GM23338 (cell line): ENCODE data around the gene EML4. TPM values are rescaled to one million over a fixed set of nuclear protein-coding genes. Genes with fewer than 3 reads are reported as not detected.

Experiments
- ATAC-seq: fragments of 200-7000 bp; cut with Tn5 transposase; 3 replicates; pipeline ENCODE4 v1.9.1; 2020
- DNase-seq: peaks from one replicate; pipeline ENCODE4 v3.0.0-alpha.2; 2015; ENCODE audit warnings: low spot score
- H2AFZ ChIP-seq: fragments of 200-600 bp; sonication (generic); 2 replicates; pipeline ENCODE4 v1.8.0; 2016; ENCODE audit warnings: antibody characterized with exemption, mild to moderate bottlenecking, moderate library complexity
- H3F3A ChIP-seq: fragments of 200-600 bp; sonication (generic); replicated peaks from 2 replicates; pipeline ENCODE4 v1.8.0; 2017; ENCODE audit warnings: antibody characterized with exemption, mixed run types, low read depth
- H3K27ac ChIP-seq: fragments of 200-600 bp; sonication (generic); 2 replicates; pipeline ENCODE4 v1.6.1; 2016; ENCODE audit warnings: low read depth
- H3K27me3 ChIP-seq: fragments of 200-600 bp; sonication (generic); 2 replicates; pipeline ENCODE4 v1.8.0; 2016; ENCODE audit warnings: mild to moderate bottlenecking, mixed run types, moderate library complexity; ENCODE audit not compliant: insufficient read depth
- H3K36me3 ChIP-seq: fragments of 200-600 bp; sonication (generic); 2 replicates; pipeline ENCODE4 v1.8.0; 2016; ENCODE audit warnings: mild to moderate bottlenecking; ENCODE audit not compliant: insufficient read depth
- H3K4me1 ChIP-seq: fragments of 200-600 bp; sonication (generic); 2 replicates; pipeline ENCODE4 v1.8.0; 2016; ENCODE audit warnings: mild to moderate bottlenecking, moderate library complexity; ENCODE audit not compliant: insufficient read depth
- H3K4me2 ChIP-seq: fragments of 200-600 bp; sonication (generic); 2 replicates; pipeline ENCODE4 v1.7.1; 2017; ENCODE audit warnings: mixed run types
- H3K4me3 ChIP-seq: fragments of 200-600 bp; sonication (generic); 2 replicates; pipeline ENCODE4 v1.6.1; 2016; ENCODE audit warnings: mixed run types
- H3K79me2 ChIP-seq: fragments of 200-600 bp; sonication (generic); replicated peaks from 2 replicates; pipeline ENCODE4 v1.8.0; 2017; ENCODE audit warnings: mild to moderate bottlenecking; ENCODE audit not compliant: insufficient read depth
- H3K9me2 ChIP-seq: fragments of 200-600 bp; sonication (generic); 2 replicates; pipeline ENCODE4 v1.8.0; 2017; ENCODE audit not compliant: insufficient read depth
- H4K20me1 ChIP-seq: fragments of 200-600 bp; sonication (generic); replicated peaks from 2 replicates; pipeline ENCODE4 v1.8.0; 2017; ENCODE audit warnings: mild to moderate bottlenecking; ENCODE audit not compliant: insufficient read depth
- H3K27ac Mint-ChIP-seq: 2 replicates; pipeline ENCODE4 v1.8.0; 2020; ENCODE audit warnings: inconsistent platforms, mild to moderate bottlenecking, moderate library complexity, mixed read lengths
- H3K27me3 Mint-ChIP-seq: 3 replicates; pipeline ENCODE4 v1.8.0; 2022; ENCODE audit warnings: low read depth, mild to moderate bottlenecking, moderate library complexity, mixed read lengths, inconsistent platforms; ENCODE audit not compliant: insufficient read depth, poor library complexity
- H3K36me3 Mint-ChIP-seq: 3 replicates; pipeline ENCODE4 v1.8.0; 2021; ENCODE audit warnings: low read depth, mild to moderate bottlenecking, inconsistent platforms, moderate library complexity, mixed read lengths
- H3K4me1 Mint-ChIP-seq: 3 replicates; pipeline ENCODE4 v1.8.0; 2020; ENCODE audit warnings: mild to moderate bottlenecking, inconsistent platforms, mixed read lengths
- H3K4me3 Mint-ChIP-seq: 3 replicates; pipeline ENCODE4 v1.8.0; 2021; ENCODE audit warnings: moderate library complexity, mild to moderate bottlenecking, inconsistent platforms, mixed read lengths
- H3K9me3 Mint-ChIP-seq: 3 replicates; pipeline ENCODE4 v1.8.0; 2020; ENCODE audit warnings: moderate library complexity, mild to moderate bottlenecking, inconsistent platforms, mixed read lengths
- CREB1 ChIP-seq: fragments of 250-450 bp; sonication (Bioruptor Pico); IDR thresholded peaks from 2 replicates; pipeline ENCODE4 v1.5.0; 2020; ENCODE audit warnings: low read depth, mild to moderate bottlenecking, moderate library complexity
- EZH2phosphoT487 ChIP-seq: fragments of 200-600 bp; sonication (generic); IDR thresholded peaks from one replicate; pipeline ENCODE4 v1.8.1; 2018; ENCODE audit warnings: antibody characterized with exemption; ENCODE audit not compliant: unreplicated experiment
- JUNB ChIP-seq: IDR thresholded peaks from one replicate; pipeline ENCODE4 v1.6.1; 2016; ENCODE audit warnings: antibody characterized with exemption; ENCODE audit not compliant: unreplicated experiment
- POLR2AphosphoS5 ChIP-seq: IDR thresholded peaks from 2 replicates; pipeline ENCODE4 v1.6.1; 2016; ENCODE audit warnings: antibody characterized with exemption, low read depth
- ZNF114 ChIP-seq: fragments of 250-450 bp; sonication (Bioruptor Pico); IDR thresholded peaks from 2 replicates; pipeline ENCODE4 v1.5.0; 2020; ENCODE audit warnings: mild to moderate bottlenecking, moderate library complexity
- ZNF331 ChIP-seq: fragments of 250-450 bp; sonication (Bioruptor Pico); IDR thresholded peaks from 2 replicates; pipeline ENCODE4 v1.5.0; 2020; ENCODE audit warnings: low read depth, mild to moderate bottlenecking, moderate library complexity
- polyA plus RNA-seq: library from polyadenylated mRNA; unstranded; fragments of >200 nt; fragmentation: Nextera tagmentation; extraction: Ambion mirVana; gene quantifications from 2 replicates; pipeline ENCODE4 v1.2.1, GENCODE V29; 2016
- total RNA-seq: library from RNA; depleted of rRNA; stranded (reverse); fragments of >200 nt; shearing (Covaris generic); gene quantifications from 2 replicates; pipeline ENCODE4 v1.2.3, GENCODE V29; 2014
- TF ChIP-seq, protein P1 (sequence below), 2 experiments: fragments of 200-600 bp in 1 of 2; sonication (generic) in 1 of 2; conservative IDR thresholded peaks; 2 replicates each; pipeline versions ENCODE4 v1.5.1 to v1.6.1; 2016 to 2017; ENCODE audit warnings: antibody characterized with exemption in 2 of 2, low read depth in 2 of 2, mild to moderate bottlenecking in 2 of 2, moderate library complexity in 1 of 2
- TF ChIP-seq, protein P2 (sequence below): IDR thresholded peaks from one replicate; pipeline ENCODE4 v1.6.1; 2018; ENCODE audit warnings: antibody characterized with exemption; ENCODE audit not compliant: unreplicated experiment
- TF ChIP-seq, protein P3 (sequence below): IDR thresholded peaks from 2 replicates; pipeline ENCODE4 v1.6.1; 2016; ENCODE audit warnings: antibody characterized with exemption

The EML4 gene
- total and polyA plus RNA-seq, 2 experiments from 2014 or later = 65.3 to 115 TPM

DNA sequence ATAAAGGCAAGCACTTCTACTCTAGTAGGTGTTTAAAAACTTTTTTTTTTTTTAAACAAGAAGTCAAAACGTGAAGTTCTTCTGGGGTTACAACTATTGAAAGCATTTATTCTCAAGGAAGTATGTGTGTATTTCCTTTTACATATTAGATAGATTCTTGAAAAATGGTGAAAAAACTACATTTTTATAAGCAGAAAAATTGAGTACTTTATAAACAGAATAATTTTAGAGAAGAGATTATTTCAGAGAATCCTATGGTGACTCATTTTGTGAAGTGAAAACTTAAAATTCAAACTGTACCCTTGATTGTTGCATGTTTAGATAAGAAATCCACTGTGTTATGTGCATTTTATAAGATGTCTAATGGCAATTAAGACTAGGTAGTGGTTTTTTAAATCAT is 2.9 kb downstream of the EML4 start:
- TF ChIP-seq JUNB (no peak), CREB1 (CRISPR knock-in tag) (no peak), ZNF114 (CRISPR knock-in tag) (no peak), EZH2phosphoT487 (no peak)
- TF ChIP-seq, protein P1, sequence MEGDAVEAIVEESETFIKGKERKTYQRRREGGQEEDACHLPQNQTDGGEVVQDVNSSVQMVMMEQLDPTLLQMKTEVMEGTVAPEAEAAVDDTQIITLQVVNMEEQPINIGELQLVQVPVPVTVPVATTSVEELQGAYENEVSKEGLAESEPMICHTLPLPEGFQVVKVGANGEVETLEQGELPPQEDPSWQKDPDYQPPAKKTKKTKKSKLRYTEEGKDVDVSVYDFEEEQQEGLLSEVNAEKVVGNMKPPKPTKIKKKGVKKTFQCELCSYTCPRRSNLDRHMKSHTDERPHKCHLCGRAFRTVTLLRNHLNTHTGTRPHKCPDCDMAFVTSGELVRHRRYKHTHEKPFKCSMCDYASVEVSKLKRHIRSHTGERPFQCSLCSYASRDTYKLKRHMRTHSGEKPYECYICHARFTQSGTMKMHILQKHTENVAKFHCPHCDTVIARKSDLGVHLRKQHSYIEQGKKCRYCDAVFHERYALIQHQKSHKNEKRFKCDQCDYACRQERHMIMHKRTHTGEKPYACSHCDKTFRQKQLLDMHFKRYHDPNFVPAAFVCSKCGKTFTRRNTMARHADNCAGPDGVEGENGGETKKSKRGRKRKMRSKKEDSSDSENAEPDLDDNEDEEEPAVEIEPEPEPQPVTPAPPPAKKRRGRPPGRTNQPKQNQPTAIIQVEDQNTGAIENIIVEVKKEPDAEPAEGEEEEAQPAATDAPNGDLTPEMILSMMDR (conservative IDR thresholded peaks at IDR 0.05; ENCODE audit: low read depth in 2 of 2) = no peak
- TF ChIP-seq, protein P2, sequence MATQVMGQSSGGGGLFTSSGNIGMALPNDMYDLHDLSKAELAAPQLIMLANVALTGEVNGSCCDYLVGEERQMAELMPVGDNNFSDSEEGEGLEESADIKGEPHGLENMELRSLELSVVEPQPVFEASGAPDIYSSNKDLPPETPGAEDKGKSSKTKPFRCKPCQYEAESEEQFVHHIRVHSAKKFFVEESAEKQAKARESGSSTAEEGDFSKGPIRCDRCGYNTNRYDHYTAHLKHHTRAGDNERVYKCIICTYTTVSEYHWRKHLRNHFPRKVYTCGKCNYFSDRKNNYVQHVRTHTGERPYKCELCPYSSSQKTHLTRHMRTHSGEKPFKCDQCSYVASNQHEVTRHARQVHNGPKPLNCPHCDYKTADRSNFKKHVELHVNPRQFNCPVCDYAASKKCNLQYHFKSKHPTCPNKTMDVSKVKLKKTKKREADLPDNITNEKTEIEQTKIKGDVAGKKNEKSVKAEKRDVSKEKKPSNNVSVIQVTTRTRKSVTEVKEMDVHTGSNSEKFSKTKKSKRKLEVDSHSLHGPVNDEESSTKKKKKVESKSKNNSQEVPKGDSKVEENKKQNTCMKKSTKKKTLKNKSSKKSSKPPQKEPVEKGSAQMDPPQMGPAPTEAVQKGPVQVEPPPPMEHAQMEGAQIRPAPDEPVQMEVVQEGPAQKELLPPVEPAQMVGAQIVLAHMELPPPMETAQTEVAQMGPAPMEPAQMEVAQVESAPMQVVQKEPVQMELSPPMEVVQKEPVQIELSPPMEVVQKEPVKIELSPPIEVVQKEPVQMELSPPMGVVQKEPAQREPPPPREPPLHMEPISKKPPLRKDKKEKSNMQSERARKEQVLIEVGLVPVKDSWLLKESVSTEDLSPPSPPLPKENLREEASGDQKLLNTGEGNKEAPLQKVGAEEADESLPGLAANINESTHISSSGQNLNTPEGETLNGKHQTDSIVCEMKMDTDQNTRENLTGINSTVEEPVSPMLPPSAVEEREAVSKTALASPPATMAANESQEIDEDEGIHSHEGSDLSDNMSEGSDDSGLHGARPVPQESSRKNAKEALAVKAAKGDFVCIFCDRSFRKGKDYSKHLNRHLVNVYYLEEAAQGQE = no peak
- Mint-ChIP-seq H3K4me1 (peaks cover 8% of the 10 kb centered on the region), H3K36me3 (no peaks in the 10 kb centered on the region), H3K27ac (no peak overlapping the region), H3K4me3 (no peak overlapping the region), H3K9me3 (no peaks in the 10 kb centered on the region), H3K27me3 (peaks cover 3% of the 10 kb centered on the region)
- Histone ChIP-seq H4K20me1 (peaks cover 24% of the 10 kb centered on the region; the same call in 1 of the 2 replicates), H3K79me2 (peaks cover 75% of the 10 kb centered on the region), H3K4me1 (peaks cover 27% of the 10 kb centered on the region), H3K27ac (no peak overlapping the region), H3K4me2 (peak overlapping the region; percentile 98), H3K4me3 (peak overlapping the region; percentile 91), H2AFZ (no peak overlapping the region), H3K27me3 (no peaks in the 10 kb centered on the region), H3K9me2 (no peaks in the 10 kb centered on the region), H3F3A (no peaks in the 10 kb centered on the region; the same call in 1 of the 2 replicates), H3K36me3 (no peaks in the 10 kb centered on the region)
- DNase-seq (no peak), ATAC-seq (no peak)

DNA sequence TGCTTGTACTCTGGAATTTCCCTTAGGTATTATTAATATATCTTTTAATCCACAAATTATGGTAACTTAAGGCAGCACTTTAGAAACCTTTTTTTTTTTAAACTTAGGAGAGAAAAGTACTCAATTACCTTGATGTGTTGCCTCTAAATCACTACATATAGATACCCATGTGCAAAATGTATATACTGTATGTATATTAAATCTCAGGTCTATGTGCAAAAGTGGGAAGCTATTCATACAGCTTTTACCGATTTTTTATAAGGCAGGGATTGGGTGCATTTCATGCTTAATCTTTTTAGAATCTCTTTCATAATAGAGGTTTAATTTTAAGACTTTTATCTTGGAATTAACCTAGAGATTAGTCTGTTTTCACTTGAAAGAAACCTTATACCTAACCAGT is 3.4 kb downstream of the EML4 start:
- Mint-ChIP-seq H3K27me3 (peaks cover 3% of the 10 kb centered on the region), H3K4me3 (no peak overlapping the region)
- TF ChIP-seq JUNB (no peak), ZNF331 (CRISPR knock-in tag) (no peak), POLR2AphosphoS5 (no peak), ZNF114 (CRISPR knock-in tag) (no peak)
- TF ChIP-seq, protein P3, sequence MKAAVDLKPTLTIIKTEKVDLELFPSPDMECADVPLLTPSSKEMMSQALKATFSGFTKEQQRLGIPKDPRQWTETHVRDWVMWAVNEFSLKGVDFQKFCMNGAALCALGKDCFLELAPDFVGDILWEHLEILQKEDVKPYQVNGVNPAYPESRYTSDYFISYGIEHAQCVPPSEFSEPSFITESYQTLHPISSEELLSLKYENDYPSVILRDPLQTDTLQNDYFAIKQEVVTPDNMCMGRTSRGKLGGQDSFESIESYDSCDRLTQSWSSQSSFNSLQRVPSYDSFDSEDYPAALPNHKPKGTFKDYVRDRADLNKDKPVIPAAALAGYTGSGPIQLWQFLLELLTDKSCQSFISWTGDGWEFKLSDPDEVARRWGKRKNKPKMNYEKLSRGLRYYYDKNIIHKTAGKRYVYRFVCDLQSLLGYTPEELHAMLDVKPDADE = no peak
- TF ChIP-seq, protein P1 (conservative IDR thresholded peaks at IDR 0.05; ENCODE audit: low read depth in 2 of 2) = no peak

More for the DNA sequence above, 3.4 kb downstream of the EML4 start:
- no peak for DNase-seq
- H3K79me2 ChIP-seq = peaks cover 80% of the 10 kb centered on the region
- H3F3A ChIP-seq = no peaks in the 10 kb centered on the region; the same call in 1 of the 2 replicates
- ATAC-seq = no peak
- no peak overlapping the region for H3K4me3 ChIP-seq
- H3K27me3 ChIP-seq = no peaks in the 10 kb centered on the region
- no peak overlapping the region for H3K27ac ChIP-seq
- no peaks in the 10 kb centered on the region for H3K9me3 Mint-ChIP-seq
- no peak overlapping the region for H2AFZ ChIP-seq
- no peaks in the 10 kb centered on the region for H3K36me3 Mint-ChIP-seq
- H3K36me3 ChIP-seq = no peaks in the 10 kb centered on the region
- peak overlapping the region; percentile 98 for H3K4me2 ChIP-seq
- H3K9me2 ChIP-seq = no peaks in the 10 kb centered on the region
- peaks cover 29% of the 10 kb centered on the region; the same call in 1 of the 2 replicates for H4K20me1 ChIP-seq
- H3K4me1 Mint-ChIP-seq = peaks cover 8% of the 10 kb centered on the region
- H3K27ac Mint-ChIP-seq = no peak overlapping the region
- peaks cover 27% of the 10 kb centered on the region for H3K4me1 ChIP-seq
